Measurements from ENCODE around the gene FOXL1.

Gene FOXL1

DNA sequence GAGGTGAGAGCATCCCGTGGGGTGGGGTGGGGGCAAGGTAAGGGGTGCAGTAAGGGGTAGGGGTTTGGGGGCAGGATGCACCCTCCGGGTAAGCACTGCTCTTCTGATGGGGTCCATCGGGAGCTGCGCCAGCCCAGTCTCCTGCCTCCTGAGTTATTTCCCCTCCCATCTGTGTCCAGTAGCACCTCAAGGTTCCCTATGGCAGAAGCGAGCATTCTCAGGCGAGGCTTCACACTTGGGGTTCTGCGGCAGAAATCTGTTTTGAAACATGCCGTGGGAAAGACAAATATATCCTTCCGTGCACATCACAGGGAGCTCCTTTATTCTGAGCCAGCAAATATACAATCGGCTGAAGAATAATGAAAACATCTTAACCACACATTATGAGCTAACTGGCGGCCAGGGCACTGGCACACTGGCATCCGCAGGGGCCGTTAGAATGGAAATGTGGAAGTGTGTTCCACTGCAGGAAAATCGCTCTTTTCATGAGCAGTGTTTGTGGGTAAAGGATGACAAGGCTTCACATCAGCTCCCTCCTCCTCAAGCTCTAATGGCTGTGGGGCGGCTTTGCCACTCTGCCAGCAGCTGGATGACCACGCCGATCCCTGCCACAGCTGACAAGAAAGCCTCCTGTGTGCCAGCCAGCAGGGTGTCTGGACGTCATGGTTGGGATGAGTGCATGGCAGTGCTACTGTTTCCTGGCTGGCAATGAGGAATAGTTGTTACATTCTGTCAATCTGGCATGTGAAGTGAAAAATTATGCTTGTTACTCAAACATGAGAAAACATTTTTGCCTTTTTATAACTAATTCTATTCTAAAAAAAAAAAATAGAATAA, 43.4 kb upstream of the FOXL1 start:
- TF ChIP-seq POLR2AphosphoS5 (IDR thresholded peaks at IDR 0.05; ENCODE audit: low read depth, low read length) = no peak
- no peak for TF ChIP-seq FOXP2 (optimal IDR thresholded peaks at IDR 0.05; ENCODE audit: borderline replicate concordance, extremely low read depth, extremely low read length, insufficient read depth)
- TF ChIP-seq, protein P1, sequence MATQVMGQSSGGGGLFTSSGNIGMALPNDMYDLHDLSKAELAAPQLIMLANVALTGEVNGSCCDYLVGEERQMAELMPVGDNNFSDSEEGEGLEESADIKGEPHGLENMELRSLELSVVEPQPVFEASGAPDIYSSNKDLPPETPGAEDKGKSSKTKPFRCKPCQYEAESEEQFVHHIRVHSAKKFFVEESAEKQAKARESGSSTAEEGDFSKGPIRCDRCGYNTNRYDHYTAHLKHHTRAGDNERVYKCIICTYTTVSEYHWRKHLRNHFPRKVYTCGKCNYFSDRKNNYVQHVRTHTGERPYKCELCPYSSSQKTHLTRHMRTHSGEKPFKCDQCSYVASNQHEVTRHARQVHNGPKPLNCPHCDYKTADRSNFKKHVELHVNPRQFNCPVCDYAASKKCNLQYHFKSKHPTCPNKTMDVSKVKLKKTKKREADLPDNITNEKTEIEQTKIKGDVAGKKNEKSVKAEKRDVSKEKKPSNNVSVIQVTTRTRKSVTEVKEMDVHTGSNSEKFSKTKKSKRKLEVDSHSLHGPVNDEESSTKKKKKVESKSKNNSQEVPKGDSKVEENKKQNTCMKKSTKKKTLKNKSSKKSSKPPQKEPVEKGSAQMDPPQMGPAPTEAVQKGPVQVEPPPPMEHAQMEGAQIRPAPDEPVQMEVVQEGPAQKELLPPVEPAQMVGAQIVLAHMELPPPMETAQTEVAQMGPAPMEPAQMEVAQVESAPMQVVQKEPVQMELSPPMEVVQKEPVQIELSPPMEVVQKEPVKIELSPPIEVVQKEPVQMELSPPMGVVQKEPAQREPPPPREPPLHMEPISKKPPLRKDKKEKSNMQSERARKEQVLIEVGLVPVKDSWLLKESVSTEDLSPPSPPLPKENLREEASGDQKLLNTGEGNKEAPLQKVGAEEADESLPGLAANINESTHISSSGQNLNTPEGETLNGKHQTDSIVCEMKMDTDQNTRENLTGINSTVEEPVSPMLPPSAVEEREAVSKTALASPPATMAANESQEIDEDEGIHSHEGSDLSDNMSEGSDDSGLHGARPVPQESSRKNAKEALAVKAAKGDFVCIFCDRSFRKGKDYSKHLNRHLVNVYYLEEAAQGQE (IDR thresholded peaks at IDR 0.05; ENCODE audit: insufficient read depth in 1 of 2, low read depth in 2 of 2, low read length in 2 of 2) = no peak
- no peak for TF ChIP-seq SIN3A (IDR thresholded peaks at IDR 0.05; ENCODE audit: borderline replicate concordance, insufficient read depth, low read length)
- TF ChIP-seq TAF1 (IDR thresholded peaks at IDR 0.05; ENCODE audit: borderline replicate concordance, insufficient read depth, low read length) = no peak

DNA sequence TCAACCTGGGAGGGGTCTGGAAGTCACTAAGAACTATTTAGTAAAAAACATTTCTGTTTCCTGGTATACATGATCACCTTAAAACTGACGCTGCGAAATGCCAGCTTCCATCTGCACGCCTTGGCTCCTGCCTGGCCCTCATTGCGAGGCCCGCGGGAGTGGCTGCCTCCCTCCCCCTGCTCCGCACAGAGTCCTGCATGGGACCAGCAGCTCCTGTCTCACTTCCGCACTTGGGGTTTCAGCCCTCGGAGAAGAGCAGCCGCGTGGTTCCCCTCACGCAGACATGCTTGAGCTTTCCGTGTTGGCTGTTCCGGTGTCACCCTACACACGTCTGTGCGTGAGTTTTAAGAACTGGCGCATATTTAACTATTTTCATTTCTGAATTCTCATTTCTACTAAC, 41.7 kb upstream of the FOXL1 start:
- no peak for TF ChIP-seq FOXP2 (optimal IDR thresholded peaks at IDR 0.05; ENCODE audit: borderline replicate concordance, extremely low read depth, extremely low read length, insufficient read depth)
- no peak for TF ChIP-seq TAF1 (IDR thresholded peaks at IDR 0.05; ENCODE audit: borderline replicate concordance, insufficient read depth, low read length)
- TF ChIP-seq, protein P1 (IDR thresholded peaks at IDR 0.05; ENCODE audit: insufficient read depth in 1 of 2, low read depth in 2 of 2, low read length in 2 of 2) = no peak
- no peak for TF ChIP-seq SIN3A (IDR thresholded peaks at IDR 0.05; ENCODE audit: borderline replicate concordance, insufficient read depth, low read length)
- no peak for TF ChIP-seq POLR2AphosphoS5 (IDR thresholded peaks at IDR 0.05; ENCODE audit: low read depth, low read length)

DNA sequence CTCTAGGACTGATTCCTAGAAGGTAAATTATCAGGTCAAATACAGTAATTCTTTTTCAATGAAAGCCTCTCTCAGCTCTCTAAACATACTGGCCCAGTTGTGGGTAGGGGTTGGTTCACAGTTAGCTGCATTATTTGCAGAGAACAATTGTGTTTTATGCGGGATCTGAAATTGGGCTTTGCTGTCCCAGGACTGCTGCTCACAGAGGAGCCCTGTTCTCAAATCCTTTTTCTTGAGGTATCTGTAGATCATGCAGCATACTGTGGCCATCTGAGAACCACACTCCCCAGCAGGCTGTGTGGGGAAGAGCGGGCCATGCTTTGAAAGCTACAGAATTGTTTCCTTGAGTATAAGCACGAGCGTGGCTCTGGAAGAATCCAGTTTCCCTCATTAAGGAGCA, 40.9 kb upstream of the FOXL1 start:
- TF ChIP-seq POLR2AphosphoS5 (IDR thresholded peaks at IDR 0.05; ENCODE audit: low read depth, low read length) (no peak), TAF1 (IDR thresholded peaks at IDR 0.05; ENCODE audit: borderline replicate concordance, insufficient read depth, low read length) (no peak), SIN3A (IDR thresholded peaks at IDR 0.05; ENCODE audit: borderline replicate concordance, insufficient read depth, low read length) (no peak), FOXP2 (optimal IDR thresholded peaks at IDR 0.05; ENCODE audit: borderline replicate concordance, extremely low read depth, extremely low read length, insufficient read depth) (no peak)
- TF ChIP-seq, protein P1 (IDR thresholded peaks at IDR 0.05; ENCODE audit: insufficient read depth in 1 of 2, low read depth in 2 of 2, low read length in 2 of 2) = no peak

DNA sequence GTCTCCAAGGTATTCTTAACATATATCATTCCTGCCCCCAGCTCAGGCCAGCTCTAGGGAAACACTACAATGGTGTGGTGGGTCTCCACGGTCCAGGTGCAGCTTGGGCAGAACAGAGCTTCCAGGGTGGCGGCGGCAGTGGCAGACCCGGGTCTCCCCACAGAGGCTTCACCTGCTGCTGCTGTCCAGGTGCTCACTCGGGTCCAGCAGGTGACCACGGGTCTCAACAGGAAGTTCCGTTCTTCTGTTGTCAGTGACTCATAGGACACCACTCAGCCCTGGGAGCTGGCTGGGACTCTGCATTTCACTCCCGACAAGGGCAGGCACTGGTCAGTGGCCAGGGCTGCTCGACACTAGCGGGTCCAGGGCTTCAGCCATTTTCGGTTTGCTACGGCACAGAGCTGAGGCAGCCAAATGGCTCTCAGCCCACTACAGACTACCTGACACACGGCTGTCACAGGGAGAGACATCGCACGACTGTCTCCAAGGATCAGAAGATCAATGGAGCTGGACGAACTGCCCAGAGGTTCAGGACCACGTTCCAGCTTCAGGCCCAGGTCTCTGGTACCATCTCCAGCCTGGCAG, 40.1 kb upstream of the FOXL1 start:
- TF ChIP-seq SIN3A (IDR thresholded peaks at IDR 0.05; ENCODE audit: borderline replicate concordance, insufficient read depth, low read length) (no peak), POLR2AphosphoS5 (IDR thresholded peaks at IDR 0.05; ENCODE audit: low read depth, low read length) (no peak), FOXP2 (optimal IDR thresholded peaks at IDR 0.05; ENCODE audit: borderline replicate concordance, extremely low read depth, extremely low read length, insufficient read depth) (no peak), TAF1 (IDR thresholded peaks at IDR 0.05; ENCODE audit: borderline replicate concordance, insufficient read depth, low read length) (no peak)
- TF ChIP-seq, protein P1 (IDR thresholded peaks at IDR 0.05; ENCODE audit: insufficient read depth in 1 of 2, low read depth in 2 of 2, low read length in 2 of 2) = no peak

Measured in PFSK-1 (cell line).